ENCODE measurements around the gene PTPN12.

GRCh38 chr7:77570330-77571011 is 33.4 kb downstream of the PTPN12 start:
- TF ChIP-seq, protein P1, sequence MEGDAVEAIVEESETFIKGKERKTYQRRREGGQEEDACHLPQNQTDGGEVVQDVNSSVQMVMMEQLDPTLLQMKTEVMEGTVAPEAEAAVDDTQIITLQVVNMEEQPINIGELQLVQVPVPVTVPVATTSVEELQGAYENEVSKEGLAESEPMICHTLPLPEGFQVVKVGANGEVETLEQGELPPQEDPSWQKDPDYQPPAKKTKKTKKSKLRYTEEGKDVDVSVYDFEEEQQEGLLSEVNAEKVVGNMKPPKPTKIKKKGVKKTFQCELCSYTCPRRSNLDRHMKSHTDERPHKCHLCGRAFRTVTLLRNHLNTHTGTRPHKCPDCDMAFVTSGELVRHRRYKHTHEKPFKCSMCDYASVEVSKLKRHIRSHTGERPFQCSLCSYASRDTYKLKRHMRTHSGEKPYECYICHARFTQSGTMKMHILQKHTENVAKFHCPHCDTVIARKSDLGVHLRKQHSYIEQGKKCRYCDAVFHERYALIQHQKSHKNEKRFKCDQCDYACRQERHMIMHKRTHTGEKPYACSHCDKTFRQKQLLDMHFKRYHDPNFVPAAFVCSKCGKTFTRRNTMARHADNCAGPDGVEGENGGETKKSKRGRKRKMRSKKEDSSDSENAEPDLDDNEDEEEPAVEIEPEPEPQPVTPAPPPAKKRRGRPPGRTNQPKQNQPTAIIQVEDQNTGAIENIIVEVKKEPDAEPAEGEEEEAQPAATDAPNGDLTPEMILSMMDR (conservative IDR thresholded peaks at IDR 0.05; ENCODE audit: low read length), result no peak
- no peak for TF ChIP-seq EZH2phosphoT487 (IDR thresholded peaks at IDR 0.05; ENCODE audit: borderline replicate concordance)
